Neural progenitor cell (in vitro differentiated cells): ENCODE data around the gene GUCY2D. TPM values are rescaled to one million over a fixed set of nuclear protein-coding genes. Genes with fewer than 3 reads are reported as not detected.

ENCODE experiments used
- DNase-seq: peaks from one replicate; pipeline ENCODE4 v3.0.0-alpha.2; 2016; ENCODE audit warnings: low spot score
- H2AFZ ChIP-seq: fragments of 200-600 bp; sonication (generic); replicated peaks from 2 replicates; pipeline ENCODE4 v1.6.1; 2016; ENCODE audit warnings: antibody characterized with exemption
- H3F3A ChIP-seq: fragments of 200-600 bp; sonication (generic); 2 replicates; pipeline ENCODE4 v1.6.1; 2016; ENCODE audit warnings: antibody characterized with exemption, low read depth
- H3K27ac ChIP-seq: fragments of 200-600 bp; sonication (generic); 2 replicates; pipeline ENCODE4 v1.5.1; 2016; ENCODE audit warnings: mild to moderate bottlenecking
- H3K27me3 ChIP-seq: fragments of 200-600 bp; sonication (generic); 2 replicates; pipeline ENCODE4 v1.6.1; 2016; ENCODE audit warnings: mild to moderate bottlenecking, moderate library complexity
- H3K36me3 ChIP-seq: fragments of 200-600 bp; sonication (generic); 2 replicates; pipeline ENCODE4 v1.5.1; 2016
- H3K4me1 ChIP-seq: fragments of 200-600 bp; sonication (generic); 2 replicates; pipeline ENCODE4 v1.6.1; 2016; ENCODE audit warnings: mixed run types
- H3K4me2 ChIP-seq: fragments of 200-600 bp; sonication (generic); 2 replicates; pipeline ENCODE4 v1.6.1; 2016
- H3K4me3 ChIP-seq: fragments of 200-600 bp; sonication (generic); 2 replicates; pipeline ENCODE4 v1.5.1; 2016
- H3K79me2 ChIP-seq: fragments of 200-600 bp; sonication (generic); 2 replicates; pipeline ENCODE4 v1.6.1; 2016; ENCODE audit warnings: low read depth
- H3K9ac ChIP-seq: fragments of 200-600 bp; sonication (generic); 2 replicates; pipeline ENCODE4 v1.6.1; 2016
- H3K9me3 ChIP-seq: fragments of 200-600 bp; sonication (generic); 2 replicates; pipeline ENCODE4 v1.5.1; 2016; ENCODE audit warnings: low read depth
- H4K20me1 ChIP-seq: fragments of 200-600 bp; sonication (generic); 2 replicates; pipeline ENCODE4 v1.6.1; 2016; ENCODE audit warnings: low read depth
- H3K27ac Mint-ChIP-seq: 3 replicates; pipeline ENCODE4 v1.8.0; 2021; ENCODE audit warnings: mixed read lengths
- H3K27me3 Mint-ChIP-seq: 2 replicates; pipeline ENCODE4 v1.8.0; 2022; ENCODE audit warnings: low read depth, mild to moderate bottlenecking, inconsistent platforms, moderate library complexity, mixed read lengths; ENCODE audit not compliant: insufficient read depth
- H3K36me3 Mint-ChIP-seq: 3 replicates; pipeline ENCODE4 v1.8.0; 2021; ENCODE audit warnings: mixed read lengths
- H3K4me1 Mint-ChIP-seq: 3 replicates; pipeline ENCODE4 v1.8.0; 2021; ENCODE audit warnings: mixed read lengths
- H3K4me3 Mint-ChIP-seq: 3 replicates; pipeline ENCODE4 v1.8.0; 2021; ENCODE audit warnings: mild to moderate bottlenecking, moderate library complexity, mixed read lengths
- H3K9me3 Mint-ChIP-seq: 3 replicates; pipeline ENCODE4 v1.8.0; 2020; ENCODE audit warnings: mixed read lengths
- EZH2 ChIP-seq: fragments of 200-600 bp; sonication (generic); IDR thresholded peaks from 2 replicates; pipeline ENCODE4 v1.6.1; 2017; ENCODE audit warnings: antibody characterized with exemption, mild to moderate bottlenecking, moderate library complexity
- EZH2phosphoT487 ChIP-seq: fragments of 200-600 bp; sonication (generic); IDR thresholded peaks from 2 replicates; pipeline ENCODE4 v1.6.1; 2017; ENCODE audit warnings: antibody characterized with exemption
- total RNA-seq: library from RNA; depleted of rRNA; stranded (reverse); fragments of >200 nt; gene quantifications from 2 replicates; pipeline ENCODE4 v1.2.3, GENCODE V29; 2015; ENCODE audit warnings: low replicate concordance
- TF ChIP-seq, protein P1 (sequence below): fragments of 200-600 bp; sonication (generic); IDR thresholded peaks from 2 replicates; pipeline ENCODE4 v1.5.1; 2017; ENCODE audit warnings: antibody characterized with exemption, mild to moderate bottlenecking

GUCY2D gene
- total RNA-seq, 1 donor from 2014 or later: not detected

DNA sequence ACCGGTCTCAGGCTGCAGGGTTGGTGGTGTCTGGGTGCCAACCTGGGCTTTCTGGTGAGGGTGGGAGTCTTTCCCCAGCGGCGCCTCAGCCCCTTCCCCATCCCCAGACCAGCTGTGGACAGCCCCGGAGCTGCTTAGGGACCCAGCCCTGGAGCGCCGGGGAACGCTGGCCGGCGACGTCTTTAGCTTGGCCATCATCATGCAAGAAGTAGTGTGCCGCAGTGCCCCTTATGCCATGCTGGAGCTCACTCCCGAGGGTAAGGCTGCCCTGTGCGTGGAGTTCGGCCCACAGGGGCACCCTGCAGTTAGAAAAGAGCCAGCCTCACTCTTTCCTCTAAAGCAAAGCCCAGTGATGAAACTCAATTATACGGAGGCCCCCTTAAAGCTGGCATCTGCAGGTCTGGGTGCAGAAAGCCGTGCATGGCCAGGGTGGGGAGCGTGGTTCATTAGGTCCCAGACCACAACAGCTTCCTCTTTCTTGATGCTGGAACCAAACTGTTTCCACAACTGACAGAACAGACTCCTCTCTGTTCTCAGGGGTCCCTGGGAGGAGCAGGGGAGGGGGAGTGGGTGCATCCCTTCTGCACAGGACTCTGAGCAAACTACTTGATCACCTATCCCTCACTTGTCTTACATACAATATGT, 10.7 kb downstream of the GUCY2D start:
- Mint-ChIP-seq H3K9me3 (no peaks in the 10 kb centered on the region), H3K27me3 (peaks cover 18% of the 10 kb centered on the region), H3K36me3 (no peaks in the 10 kb centered on the region), H3K4me3 (no peak overlapping the region), H3K27ac (no peak overlapping the region), H3K4me1 (peaks cover 5% of the 10 kb centered on the region)
- no peak overlapping the region for H3K27ac ChIP-seq
- no peaks in the 10 kb centered on the region for H3K36me3 ChIP-seq
- no peak for DNase-seq
- H3K27me3 ChIP-seq: peaks cover 46% of the 10 kb centered on the region
- no peaks in the 10 kb centered on the region for H4K20me1 ChIP-seq
- H2AFZ ChIP-seq: no peak overlapping the region
- H3K4me2 ChIP-seq: no peak overlapping the region
- no peaks in the 10 kb centered on the region for H3F3A ChIP-seq
- H3K9me3 ChIP-seq: no peaks in the 10 kb centered on the region
- no peaks in the 10 kb centered on the region for H3K4me1 ChIP-seq
- H3K79me2 ChIP-seq: no peaks in the 10 kb centered on the region
- H3K9ac ChIP-seq: no peak overlapping the region
- no peak overlapping the region for H3K4me3 ChIP-seq
- TF ChIP-seq EZH2 (no peak), EZH2phosphoT487 (no peak)
- TF ChIP-seq, protein P1, sequence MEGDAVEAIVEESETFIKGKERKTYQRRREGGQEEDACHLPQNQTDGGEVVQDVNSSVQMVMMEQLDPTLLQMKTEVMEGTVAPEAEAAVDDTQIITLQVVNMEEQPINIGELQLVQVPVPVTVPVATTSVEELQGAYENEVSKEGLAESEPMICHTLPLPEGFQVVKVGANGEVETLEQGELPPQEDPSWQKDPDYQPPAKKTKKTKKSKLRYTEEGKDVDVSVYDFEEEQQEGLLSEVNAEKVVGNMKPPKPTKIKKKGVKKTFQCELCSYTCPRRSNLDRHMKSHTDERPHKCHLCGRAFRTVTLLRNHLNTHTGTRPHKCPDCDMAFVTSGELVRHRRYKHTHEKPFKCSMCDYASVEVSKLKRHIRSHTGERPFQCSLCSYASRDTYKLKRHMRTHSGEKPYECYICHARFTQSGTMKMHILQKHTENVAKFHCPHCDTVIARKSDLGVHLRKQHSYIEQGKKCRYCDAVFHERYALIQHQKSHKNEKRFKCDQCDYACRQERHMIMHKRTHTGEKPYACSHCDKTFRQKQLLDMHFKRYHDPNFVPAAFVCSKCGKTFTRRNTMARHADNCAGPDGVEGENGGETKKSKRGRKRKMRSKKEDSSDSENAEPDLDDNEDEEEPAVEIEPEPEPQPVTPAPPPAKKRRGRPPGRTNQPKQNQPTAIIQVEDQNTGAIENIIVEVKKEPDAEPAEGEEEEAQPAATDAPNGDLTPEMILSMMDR: no peak

DNA sequence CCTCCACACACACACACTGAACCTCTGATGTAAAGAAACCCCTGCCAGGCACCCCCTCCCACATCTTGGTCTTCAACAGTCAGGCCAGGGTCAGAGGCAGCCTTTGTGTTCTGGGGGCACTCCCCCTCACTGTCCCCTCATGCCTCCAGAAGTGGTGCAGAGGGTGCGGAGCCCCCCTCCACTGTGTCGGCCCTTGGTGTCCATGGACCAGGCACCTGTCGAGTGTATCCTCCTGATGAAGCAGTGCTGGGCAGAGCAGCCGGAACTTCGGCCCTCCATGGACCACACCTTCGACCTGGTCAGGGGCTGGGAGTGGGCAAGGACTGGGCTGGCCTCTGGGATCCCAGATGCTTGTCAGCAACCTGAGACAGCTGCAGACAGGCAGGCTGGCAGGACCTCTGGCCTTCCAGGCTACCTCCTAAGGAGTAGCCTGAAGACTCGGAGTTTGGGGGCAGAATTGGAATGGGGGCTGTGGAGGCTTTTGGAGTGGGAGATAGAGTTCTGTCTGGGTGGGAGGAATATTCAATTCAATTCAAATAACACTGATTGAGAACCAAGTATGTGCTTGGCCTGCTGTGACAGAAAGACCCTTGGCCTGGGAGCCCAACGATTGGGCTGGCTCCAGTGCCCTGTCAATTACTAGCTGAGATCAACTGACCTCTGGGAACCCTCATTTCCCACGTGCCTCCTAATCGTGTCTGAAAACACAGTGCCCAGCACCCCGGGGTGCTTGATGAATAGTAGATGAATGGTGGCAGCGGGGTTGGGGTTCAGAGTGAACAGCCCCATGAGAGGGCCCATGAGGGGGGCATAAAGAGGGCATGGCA, 11.5 kb downstream of the GUCY2D start:
- TF ChIP-seq, protein P1: no peak
- TF ChIP-seq EZH2phosphoT487: no peak
- TF ChIP-seq EZH2: no peak
- Histone ChIP-seq H3K79me2 (no peaks in the 10 kb centered on the region), H3F3A (no peaks in the 10 kb centered on the region), H4K20me1 (no peaks in the 10 kb centered on the region), H2AFZ (no peak overlapping the region), H3K4me3 (no peak overlapping the region), H3K9ac (no peak overlapping the region), H3K4me1 (peaks cover 5% of the 10 kb centered on the region), H3K9me3 (no peaks in the 10 kb centered on the region), H3K27ac (no peak overlapping the region), H3K27me3 (peaks cover 46% of the 10 kb centered on the region), H3K36me3 (no peaks in the 10 kb centered on the region), H3K4me2 (no peak overlapping the region)
- H3K9me3 Mint-ChIP-seq: no peaks in the 10 kb centered on the region
- H3K4me3 Mint-ChIP-seq: peak overlapping the region; percentile 50
- no peaks in the 10 kb centered on the region for H3K36me3 Mint-ChIP-seq
- no peak overlapping the region for H3K27ac Mint-ChIP-seq
- DNase-seq: no peak
- peaks cover 7% of the 10 kb centered on the region for H3K4me1 Mint-ChIP-seq
- peaks cover 12% of the 10 kb centered on the region for H3K27me3 Mint-ChIP-seq

DNA sequence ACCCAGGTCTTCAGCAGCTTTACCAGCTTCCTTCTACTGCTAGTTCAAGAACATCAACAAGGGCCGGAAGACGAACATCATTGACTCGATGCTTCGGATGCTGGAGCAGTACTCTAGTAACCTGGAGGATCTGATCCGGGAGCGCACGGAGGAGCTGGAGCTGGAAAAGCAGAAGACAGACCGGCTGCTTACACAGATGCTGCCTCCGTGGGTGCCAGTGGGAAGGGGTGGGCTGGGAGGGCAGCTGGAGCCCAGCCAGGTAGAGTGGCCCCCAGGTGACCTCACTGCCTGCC, 12.1 kb downstream of the GUCY2D start:
- no peak overlapping the region for H3K9ac ChIP-seq
- no peaks in the 10 kb centered on the region for H3K79me2 ChIP-seq
- TF ChIP-seq EZH2phosphoT487: no peak
- TF ChIP-seq, protein P1: no peak
- no peak for TF ChIP-seq EZH2
- no peaks in the 10 kb centered on the region for H3K36me3 ChIP-seq
- Mint-ChIP-seq H3K27ac (no peak overlapping the region), H3K4me3 (peak overlapping the region; percentile 50), H3K9me3 (no peaks in the 10 kb centered on the region), H3K36me3 (no peaks in the 10 kb centered on the region), H3K27me3 (peaks cover 14% of the 10 kb centered on the region), H3K4me1 (peaks cover 7% of the 10 kb centered on the region)
- H3K4me2 ChIP-seq: no peak overlapping the region
- H3K4me1 ChIP-seq: peaks cover 10% of the 10 kb centered on the region
- H3K9me3 ChIP-seq: no peaks in the 10 kb centered on the region
- H3K27me3 ChIP-seq: peaks cover 46% of the 10 kb centered on the region
- H3K4me3 ChIP-seq: no peak overlapping the region
- H4K20me1 ChIP-seq: no peaks in the 10 kb centered on the region
- H2AFZ ChIP-seq: no peak overlapping the region
- no peak for DNase-seq
- H3K27ac ChIP-seq: no peak overlapping the region
- no peaks in the 10 kb centered on the region for H3F3A ChIP-seq
